HG03442 (cell line): Measurements from ENCODE around the gene COL8A1.

Experiments used
- ATAC-seq: cut with Tn5 transposase; IDR thresholded peaks from one replicate; pipeline ENCODE4 v1.9.1; 2021; ENCODE audit warnings: mild to moderate bottlenecking, moderate library complexity; ENCODE audit not compliant: unreplicated experiment

COL8A1 gene

DNA sequence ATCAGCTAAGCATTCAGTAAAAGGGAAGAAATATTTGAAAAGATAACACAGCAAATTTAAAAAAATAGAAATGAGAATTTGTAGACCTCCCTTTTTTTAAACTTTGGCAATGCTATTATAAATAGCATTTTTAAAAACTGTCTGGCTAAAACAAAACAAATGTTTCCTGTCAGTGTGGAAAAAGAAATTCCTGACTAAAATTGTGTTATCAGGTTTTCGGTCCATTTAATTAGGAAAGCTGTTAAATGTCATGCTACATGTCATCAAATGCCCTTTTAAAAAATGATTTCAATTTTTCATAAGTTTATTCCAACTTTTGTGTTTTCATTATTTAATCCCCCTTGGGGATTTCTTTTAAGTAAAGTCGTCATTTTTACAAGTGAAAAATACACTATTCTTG, 29.6 kb downstream of the COL8A1 start:
- no peak for ATAC-seq

DNA sequence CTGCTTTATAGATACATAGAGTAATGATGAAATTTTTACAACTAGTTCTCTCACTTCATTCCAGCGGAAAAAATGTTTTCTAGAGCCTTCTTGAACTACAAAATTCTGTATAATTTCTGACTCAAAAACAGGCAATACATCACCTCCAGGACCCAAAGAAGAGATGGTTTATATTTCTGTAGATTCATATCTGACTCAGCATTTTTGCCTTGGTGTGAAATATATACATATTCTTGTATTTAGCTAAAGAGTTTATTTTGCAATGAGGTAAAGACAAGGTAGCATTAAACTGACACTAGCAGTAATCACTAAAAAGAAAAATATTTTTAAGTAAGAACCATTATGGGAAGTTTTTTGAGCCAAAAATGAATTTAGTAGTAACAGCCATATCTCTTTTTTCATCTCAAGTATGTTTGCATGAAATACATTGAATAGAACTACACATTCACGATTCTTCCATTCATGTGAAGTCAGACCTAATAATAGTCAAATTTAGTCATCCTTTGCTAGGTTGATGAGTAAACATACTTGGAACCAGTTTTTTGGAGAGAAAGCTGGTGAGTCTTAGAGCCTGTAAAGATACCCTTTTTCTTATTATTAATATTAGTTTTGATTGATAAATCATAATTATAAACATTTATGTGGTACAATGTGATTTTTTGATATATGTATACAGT, 31.6 kb downstream of the COL8A1 start:
- no peak for ATAC-seq

DNA sequence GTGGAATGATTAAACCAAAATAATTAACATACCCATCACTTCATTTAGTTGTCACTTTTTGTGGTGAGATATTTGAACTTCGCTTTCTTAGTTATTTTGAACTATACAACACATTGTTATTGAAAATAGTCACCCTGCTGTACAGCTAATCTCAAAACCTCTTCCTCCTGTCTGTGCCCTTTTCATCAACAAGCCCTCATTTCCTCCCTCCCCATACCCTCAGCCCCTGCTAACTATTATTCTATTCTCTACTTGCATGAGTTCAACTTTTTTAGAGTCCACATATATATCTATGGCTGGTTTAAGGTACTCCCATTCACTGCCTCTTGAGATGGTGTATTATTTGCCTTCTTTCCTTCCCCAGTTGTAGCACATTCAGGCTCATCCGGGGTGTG, 32.2 kb downstream of the COL8A1 start:
- no peak for ATAC-seq

DNA sequence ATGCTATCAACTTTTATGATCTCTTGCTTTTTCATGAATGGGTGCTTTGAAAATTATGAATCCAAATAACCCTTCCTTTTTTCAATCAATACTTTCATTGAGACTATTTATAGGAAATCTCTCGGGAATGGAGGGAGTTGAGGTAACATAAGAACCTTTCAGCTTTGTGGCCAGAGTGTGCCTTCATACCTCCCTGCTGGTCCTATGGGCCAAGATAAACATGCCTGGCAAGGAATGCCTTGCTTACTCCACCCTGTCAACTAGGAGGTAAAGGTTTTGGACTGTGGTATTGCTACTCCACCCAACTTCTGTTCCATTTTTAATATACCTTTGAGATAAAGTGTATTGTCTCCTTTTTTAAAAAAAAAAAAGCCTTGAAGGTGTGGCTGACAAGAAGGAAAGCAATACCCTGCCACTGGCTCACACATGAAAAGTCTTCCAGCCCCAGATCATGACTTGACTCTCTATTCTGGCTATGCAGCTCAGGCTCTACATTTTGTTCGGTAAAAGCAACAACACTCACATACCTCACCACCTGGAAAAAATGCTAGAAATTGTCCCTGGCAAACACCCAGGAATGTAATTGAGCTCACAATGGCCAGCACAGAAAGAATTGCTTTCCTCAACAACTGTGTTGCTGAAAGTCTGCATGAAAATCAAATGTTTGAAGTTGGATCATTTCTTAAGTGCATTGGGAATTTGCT, 35.8 kb downstream of the COL8A1 start:
- ATAC-seq, result no peak

DNA sequence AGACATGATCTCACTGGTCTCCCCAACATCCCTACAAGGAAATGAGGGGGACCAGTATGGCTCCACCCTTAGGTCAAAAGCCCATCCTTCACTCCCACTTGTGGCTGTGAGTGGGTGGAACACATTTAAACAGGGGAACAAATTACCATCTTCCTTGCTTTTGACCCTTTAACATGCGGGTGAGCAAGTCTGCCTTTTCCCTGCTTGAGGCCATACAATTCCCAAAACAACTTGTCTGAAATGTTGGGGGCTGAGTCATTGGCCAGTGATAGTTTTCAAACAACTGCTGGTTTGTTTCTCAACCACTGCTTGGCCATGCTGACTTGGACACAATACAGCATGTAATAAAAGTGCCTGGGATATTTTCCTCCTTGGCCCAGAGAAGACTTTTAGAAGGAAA, 39.6 kb downstream of the COL8A1 start:
- ATAC-seq, result no peak

DNA sequence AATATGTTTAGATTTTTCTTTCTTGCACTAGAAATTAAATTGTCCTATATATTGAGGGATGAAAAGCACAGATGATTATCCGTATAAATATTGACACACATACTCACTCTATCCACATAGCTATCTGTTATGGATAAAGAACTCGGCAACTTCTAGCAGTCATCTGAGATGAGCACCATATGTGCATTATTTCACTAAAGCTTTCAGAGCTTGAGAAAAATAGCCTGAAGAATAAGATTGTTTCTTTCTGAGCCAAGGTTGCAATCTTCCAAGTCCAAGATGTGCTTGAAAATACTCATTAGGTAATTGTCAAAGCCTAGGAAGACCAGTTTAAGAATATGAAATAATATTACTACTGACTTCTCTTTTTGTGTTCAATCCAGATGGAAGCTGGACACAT, 40.5 kb downstream of the COL8A1 start:
- no peak for ATAC-seq

DNA sequence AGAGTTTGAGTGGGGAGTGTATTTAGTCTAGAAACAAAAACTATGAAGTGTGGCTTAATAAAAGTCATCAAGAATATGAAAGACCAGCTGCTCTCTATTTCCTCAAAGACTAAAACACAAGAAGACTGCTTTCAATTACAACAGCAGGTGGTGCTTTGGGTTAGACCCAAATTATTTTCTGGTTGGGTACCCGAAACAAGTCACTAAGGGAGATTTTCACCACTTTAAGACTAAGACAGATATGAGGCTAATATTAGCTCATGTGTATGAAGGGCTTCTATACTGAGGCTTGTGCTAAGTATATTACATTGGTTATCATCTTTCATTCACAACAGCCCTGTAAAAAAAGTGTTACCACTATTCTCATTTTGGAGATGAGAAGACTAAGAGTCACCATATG, 43.1 kb downstream of the COL8A1 start:
- no peak for ATAC-seq

DNA sequence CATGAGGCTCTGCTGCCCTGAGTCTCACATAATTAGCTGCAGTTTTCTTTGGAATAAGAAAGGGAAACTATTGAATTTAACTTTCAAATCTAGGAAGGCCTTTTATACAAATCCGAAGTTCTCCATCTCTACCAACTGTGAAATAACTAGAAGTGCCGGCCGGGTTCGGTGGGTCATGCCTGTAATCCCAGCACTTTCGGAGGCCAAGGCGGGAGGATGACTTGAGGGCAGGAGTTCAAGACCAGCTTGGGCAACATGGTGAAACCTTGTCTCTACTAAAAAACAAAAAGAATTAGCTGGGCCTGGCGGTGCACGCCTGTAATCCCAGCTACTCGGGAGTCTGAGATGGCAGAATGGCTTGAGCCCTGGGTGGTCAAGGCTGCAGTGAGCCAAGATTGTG, 43.6 kb downstream of the COL8A1 start:
- ATAC-seq, result no peak

DNA sequence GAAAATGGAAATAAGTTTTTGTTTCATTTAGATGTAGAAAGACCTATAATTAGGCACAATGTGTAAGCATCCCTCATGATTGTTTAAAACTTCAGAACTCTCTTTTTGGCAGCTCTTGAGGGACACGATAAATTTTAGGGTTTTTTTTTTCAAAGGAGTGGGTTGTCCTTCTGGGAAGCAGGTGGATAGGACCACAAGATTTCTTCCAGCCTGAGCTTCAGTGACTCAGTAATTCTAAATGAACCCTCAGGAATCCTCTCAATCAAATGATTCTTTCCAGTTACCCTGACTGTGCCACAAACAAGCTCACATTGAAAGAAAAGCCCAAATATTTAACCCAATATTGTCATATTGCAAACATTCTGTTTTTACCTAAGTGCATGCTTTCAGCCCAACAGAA, 45.1 kb downstream of the COL8A1 start:
- ATAC-seq, result no peak

DNA sequence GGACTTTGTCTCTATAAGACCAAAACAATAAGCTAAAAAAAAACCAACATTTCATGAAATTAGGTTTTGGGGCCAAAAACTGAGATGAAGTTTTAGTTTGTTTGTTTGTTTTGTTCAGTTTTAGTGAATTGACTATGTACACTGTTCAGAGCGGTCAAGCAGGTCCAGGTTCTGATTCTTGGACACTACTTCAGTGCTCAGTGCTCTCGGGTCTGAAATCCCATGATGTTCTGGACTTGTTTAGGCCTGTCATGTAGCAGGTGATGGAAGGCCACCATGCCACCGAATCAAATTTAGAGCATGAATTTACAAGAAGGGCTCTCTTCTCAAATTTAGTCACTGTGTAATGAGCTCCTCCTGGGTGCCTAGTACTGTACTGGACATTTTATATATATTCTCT, 45.5 kb downstream of the COL8A1 start:
- ATAC-seq, result no peak

DNA sequence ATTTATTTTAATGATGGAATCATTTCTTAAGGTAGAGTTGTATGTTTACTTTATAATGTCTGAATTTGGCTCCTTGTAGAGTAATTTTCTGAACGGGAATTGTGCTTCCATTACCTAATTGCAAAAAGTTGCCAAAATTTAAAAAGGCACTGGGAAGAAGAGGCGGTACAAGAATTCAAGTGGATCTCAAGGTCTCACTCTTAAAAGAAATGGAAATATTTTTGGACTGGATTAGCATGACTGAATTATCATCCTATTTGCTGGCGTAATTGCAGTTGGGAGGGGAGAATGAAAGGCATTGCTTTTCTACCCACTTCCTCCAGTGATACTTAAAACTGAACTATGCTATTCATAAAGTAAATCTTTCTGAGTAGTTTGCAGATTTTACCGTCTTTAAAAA, 46.2 kb downstream of the COL8A1 start:
- no peak for ATAC-seq

DNA sequence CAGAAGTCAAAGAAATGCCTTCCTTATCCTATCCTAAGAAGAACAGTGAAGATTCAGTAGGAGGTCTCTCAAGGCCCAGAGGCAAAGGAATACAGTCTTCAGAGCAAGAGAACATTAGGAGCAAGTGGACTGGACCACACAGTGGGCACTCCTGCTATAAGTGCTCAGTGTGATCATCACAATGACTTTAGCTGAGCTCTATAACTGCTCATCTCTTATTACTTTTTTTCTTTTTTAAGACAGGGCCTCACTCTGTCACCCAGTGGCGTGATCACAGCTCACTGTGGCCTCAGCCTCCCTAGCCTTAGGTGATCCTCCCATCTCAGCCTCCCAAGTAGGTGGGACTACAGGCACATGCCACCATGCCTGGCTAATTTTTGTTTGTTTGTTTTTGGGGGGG, 48.1 kb downstream of the COL8A1 start:
- no peak for ATAC-seq

DNA sequence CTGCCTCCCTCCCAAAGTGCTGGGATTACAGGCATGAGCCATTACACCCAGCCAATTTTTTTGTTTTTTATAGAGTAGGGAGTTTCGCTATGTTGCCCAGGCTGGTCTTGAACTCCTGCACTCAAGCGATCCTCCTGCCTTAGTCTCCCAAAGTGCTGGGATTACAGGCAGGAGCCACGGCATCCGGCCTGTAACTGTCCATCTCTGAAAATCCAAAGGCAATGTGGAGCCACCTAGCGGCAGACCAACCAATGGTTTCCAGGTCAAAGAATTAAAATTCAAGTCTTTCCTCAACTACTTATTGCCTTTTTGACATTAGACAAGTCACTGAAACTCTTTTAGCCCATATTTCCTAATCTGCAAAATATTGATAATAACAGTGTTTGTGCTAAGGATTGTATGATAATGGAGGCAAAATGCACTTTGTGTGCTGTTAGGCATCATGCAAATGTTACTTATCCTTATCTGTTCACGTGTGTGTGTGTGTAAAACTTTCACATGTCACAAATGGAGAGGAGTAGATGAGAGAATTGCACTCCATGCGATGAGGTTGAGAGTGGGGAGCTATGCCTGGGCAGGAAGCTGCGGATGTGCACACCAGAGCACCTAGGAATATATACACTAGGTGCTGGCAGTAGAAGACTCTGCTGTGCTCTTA, 48.7 kb downstream of the COL8A1 start:
- peak; percentile 57 for ATAC-seq

DNA sequence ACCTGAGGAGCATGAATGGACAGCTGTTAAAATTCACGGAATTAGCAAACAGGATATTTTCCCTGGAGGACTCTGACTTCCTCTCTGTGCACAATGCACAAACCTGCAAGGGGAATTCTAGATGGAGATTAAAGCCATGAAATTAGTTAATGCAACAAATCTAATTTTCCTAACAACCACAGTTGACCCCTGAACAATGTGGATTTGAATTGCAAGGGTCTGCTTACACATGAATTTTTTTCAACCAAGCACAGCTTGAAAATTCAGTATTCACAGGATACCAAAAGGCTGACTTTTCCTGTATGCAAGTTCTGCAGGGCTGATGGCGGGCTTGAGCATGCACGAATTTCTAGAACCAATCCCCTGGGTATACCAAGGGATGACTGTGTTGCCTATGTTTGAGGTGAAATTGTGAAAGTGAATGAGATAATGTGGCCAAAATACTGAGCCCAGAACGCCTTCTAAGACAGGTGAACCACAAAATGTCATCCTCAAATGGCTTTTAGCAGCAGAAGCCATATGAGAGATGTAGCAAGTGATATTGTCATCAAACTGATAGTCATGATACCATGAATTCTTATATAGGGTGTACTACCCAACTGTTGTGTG, 52.5 kb downstream of the COL8A1 start:
- no peak for ATAC-seq

DNA sequence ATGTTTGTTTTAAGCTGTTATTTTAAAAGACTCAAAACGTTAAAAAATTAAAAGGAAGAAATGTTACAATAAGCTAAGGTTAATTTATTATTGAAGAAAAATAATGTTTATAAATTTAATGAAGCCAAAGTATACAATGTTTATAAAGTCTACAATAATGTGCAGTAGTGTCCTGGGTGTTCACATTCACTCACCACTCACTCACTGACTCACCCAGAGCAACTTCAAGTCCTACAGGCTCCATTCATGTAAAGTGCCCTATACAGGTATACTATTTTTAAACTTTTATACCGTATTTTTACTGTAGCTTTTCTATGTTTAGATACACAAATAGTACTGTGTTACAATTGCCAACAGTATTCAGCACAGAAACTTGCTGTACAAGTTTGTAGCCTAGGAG, 55.2 kb downstream of the COL8A1 start:
- ATAC-seq, result no peak

DNA sequence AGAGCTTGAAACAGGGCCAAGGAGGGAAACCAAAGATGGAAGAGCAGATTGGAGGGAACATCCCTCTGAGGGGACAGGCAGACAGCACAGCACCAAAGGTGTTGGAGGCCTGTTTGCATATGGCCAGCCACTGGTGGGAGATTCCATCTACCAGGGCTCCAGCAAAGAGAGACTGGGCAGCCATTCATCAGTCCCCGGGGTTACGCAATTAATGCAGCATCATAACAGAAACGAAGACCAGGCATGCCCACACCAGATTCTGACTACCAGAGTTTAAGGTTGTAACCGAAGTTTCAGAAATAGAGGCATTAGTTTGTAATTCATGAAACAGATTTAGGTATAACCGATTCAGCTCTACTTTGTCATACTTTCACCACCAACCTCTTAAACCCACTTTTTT, 58.1 kb downstream of the COL8A1 start:
- ATAC-seq, result no peak

DNA sequence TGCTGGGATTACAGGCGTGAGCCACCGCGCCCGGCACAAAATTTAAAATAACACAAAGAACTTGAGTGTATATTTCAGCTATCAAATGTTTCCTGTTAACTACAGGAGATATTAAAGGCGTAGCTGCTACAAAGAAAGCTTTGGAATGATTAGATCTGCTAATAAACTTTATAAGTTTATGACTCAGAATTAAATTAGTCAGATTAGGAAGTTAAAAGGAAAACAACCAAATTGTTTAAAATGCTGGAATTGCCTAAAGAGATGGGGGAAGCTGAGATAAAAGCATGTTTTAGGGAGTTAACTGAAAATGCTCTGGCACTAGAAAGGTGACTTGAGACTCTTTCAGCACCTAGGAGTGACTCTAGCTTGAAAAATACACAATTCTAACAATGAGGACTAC, 58.9 kb downstream of the COL8A1 start:
- no peak for ATAC-seq

DNA sequence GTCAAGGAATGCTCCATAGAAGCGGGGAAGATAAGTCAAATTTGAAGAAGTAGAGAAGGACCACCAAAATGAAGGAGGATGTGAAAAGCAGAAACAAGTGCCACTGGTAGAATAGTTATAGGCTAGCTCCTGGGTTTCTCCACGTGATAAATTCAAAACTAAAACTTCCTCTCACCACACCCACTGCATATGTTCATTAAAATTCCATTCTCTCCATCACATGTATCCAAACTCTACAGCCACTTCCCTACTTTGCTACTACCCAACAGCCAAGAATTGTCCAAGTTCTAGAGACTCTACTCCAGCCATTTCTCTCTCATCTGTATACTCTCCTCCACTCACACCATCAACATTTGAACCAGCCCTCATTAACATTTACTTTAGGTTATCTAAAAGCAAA, 60.5 kb downstream of the COL8A1 start:
- no peak for ATAC-seq

DNA sequence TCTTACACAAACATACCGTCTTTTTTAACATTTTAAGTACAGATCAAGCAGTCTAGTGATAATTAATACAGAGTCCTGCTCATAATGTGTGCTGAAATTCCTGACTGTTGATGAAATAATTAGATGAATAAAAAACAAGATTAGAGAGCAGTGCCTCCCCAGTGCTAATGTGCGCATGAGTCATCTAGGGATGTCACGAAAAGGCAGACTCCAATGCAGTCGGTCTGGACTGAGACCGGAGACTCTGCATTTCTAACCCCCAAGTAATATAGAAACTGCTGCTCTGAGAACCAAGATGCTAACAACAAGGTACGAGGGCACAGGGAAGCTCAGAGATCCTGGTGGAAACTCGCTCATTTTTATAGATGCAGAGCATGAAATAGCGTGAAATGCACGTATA, 61.4 kb downstream of the COL8A1 start:
- no peak for ATAC-seq

DNA sequence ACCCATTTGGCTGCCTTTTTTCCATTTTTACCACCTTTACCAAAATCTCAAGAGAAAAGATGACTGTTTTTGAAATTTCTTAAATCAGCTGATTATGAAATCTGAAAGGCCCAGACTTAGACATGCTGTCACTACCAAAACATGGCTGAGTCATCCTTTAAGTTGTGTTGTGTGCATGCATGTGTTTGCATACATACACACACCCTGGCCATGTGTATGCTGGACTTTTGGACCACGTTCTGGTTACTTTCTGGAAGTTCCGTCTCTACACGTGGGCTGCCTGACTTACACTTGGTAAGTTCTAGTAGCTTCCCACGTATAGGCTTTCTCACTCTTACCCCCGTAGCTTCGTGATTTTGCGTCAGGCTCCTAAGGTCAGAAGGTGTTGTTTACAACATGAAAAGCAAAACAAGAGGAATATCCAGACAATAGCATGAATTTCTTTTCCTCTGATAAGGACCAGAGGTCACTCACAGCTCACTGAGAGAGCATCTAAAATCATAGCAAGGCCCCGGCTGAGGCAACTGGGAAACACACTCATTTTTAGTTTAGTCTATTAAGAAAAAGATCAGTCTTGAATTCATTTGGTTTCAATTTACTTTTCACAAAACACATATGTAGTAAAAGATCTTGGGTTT, 62.4 kb downstream of the COL8A1 start:
- no peak for ATAC-seq
